Heart left ventricle (tissue), 13 donors: ENCODE measurements around the gene LARP1.

Source experiments
- CTCF ChIP-seq, 12 donors: fragments of 200-600 bp; sonication (generic) in 4 of 12; IDR thresholded peaks; one replicate each; pipeline versions ENCODE4 v1.5.0 to v1.8.0; 2018 to 2022; ENCODE audit warnings: antibody characterized with exemption in 12 of 12, mild to moderate bottlenecking in 5 of 12
- POLR2A ChIP-seq, 2 donors: fragments of 450-650 bp; IDR thresholded peaks; one replicate each; pipeline ENCODE4 v1.6.1; 2017; ENCODE audit warnings: antibody characterized with exemption in 2 of 2, mild to moderate bottlenecking in 2 of 2, moderate library complexity in 2 of 2
- donor health status: ischemic (EF 13 %, LVEDD 7.1; RV severe dilation, severe dysfunction).
- donor health status: DM: no; HTN: yes; CAD: no.
- donor health status: DM: no; HTN: no; CAD: no.
- donor health status: ischemic (EF 25% LVEDD 6.9; RV normal size, moderate dysfunction).
- donor health status: ischemic (EF 25% LVEDD 5.7; RV mildly dilated, moderate dysfunction).
- donor health status: ischemic (EF 35%, LVEDD 5.7; RV mildly dilated, moderate dysfunction).
- donor health status: nonischemic (EF 11% LVEDD 7.7; RV severe dilation, severe dysfunction).
- donor health status: DM: yes; HTN: yes; CAD: no.
- donor health status: PGD.
- donor health status: ischemic (EF 29% LVEDD 5.4; RV normal size, mild dysfunction).
- donor health status: nonischemic (EF 23%, LVEDD 6.1; RV moderate dilation, normal function).

DNA sequence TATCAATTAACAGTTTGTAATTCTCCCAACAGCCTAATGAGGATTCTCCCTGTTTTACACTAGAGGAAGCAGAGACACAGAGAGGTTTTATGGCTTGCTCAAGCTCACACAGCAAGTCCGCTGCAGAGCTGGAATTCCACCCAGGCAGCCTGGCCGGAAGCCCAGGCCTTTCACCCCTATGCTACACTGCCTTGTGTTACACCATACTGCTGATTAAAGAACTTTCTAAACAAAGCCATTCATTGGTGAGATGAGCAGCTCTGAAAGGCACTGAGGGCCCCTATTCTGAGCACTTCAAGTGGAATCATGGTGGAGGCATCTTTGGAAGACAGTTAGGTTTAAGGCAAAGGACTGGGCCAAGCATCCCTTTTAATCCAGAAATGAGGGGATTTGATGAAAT, 14.7 kb upstream of the LARP1 start:
- TF ChIP-seq POLR2A (IDR thresholded peaks at IDR 0.05) (no peak), CTCF (IDR thresholded peaks at IDR 0.05) (no peak)
